ENCODE measurements around the gene TRIML1.

TRIML1 gene, protein sequence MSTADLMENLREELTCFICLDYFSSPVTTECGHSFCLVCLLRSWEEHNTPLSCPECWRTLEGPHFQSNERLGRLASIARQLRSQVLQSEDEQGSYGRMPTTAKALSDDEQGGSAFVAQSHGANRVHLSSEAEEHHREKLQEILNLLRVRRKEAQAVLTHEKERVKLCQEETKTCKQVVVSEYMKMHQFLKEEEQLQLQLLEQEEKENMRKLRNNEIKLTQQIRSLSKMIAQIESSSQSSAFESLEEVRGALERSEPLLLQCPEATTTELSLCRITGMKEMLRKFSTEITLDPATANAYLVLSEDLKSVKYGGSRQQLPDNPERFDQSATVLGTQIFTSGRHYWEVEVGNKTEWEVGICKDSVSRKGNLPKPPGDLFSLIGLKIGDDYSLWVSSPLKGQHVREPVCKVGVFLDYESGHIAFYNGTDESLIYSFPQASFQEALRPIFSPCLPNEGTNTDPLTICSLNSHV

DNA sequence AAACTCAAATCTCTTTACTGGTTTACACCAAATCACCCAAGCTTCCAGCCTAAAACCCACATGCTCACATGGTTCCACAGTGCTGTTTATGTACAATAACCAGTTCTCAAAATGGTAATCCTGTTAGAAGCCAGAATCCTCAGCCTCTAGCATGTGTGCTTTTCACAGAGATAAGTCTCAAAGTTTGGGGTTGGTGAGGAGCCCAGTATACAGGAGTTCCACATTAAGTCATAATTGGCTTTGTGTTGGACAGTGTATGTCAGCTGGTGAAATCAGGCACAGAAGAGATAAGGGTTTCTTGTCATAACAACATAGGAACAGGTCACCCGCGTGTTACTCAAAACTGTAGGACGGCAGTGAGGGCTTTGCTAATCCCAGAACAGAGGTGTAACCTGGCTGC lies at the start of gene TRIML1:
Gene TRIML1, plus strand, starts transcription at position 301 of the 400 bp plus-strand sequence. CDS start 118 bp downstream, outside the sequence.
- DNase-seq, result no peak

DNA sequence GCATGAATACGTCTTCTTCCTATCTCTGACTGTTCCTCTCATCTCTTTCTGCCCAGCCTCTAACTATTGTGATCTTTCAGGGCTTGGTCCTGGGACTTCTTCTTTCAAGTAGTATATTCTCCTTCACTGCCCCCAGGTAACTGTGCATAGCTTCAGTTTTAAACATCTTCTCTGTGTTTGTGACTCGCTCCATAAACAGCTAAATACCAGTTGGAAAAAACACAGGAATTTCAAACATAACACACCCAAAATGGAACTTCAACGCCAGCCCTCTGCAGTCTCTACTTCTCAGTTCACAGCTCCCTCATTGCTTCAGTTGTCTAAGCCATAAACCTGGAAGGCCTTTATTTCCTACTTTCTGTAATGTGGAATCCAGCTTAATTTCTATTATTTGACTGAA lies 46.4 kb upstream of the TRIML1 start:
- no peak for DNase-seq

DNA sequence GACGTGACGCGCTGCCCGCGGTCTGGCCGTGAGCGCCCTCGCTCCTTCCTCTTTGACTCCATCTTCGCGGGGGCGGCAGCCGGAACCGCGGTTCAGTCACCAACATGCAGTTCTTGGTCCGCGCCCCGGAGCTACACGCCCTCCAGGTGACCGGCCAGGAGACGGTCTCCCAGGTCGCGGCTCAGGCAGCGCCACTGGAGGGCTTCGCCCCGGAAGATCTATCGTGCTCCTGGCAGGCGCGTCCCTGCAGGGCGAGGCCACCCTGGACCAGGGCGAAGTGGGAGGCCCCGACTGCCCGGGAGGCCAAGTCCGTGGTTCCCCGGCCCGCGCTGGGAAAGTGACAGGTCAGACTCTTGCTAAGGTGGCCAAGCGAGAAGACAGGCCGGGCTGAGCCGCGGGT lies 32.8 kb upstream of the TRIML1 start:
- no peak for DNase-seq

DNA sequence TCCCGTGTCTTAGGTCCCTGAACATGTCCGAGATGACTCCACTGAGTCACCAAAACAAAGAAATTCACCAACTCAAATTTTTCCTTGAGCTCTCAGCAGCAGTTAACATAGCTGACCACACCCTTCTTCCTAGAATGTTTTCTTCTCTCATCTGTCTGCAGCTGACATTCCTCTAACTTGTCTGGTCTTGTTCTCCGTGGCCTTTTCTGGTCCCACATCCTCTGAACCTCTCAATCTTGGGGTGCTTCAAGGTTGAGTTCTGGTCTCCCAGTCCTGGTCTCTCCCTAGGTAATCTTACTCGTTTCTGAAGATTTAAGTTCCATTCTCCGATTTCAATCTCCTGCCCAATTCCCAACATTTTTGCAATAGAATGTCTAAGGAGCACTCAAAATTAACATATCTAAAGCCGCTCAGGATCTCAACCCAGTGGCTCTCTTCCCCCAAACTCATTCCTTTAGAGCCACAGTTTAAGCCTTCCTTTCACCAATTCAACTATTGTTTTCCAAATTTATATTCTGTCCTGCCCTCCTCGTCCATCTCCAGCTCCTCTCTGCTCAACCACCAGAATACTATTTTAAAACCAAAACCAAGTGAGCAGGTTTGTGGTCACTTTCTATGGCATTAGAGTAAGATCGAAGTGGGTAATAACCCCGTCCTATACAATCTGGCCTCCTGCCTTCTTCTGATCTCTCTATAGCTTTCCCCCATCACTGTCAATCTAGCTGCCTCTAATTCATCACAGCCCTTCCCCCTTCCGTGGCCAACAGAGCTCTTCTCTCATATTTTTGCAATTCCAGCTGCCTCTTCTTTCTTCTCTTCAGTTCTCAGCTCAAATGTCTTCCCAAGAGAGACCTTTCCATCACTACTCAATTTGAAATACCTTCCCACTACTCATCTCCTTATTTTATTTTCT lies 31.1 kb upstream of the TRIML1 start:
- DNase-seq, result no peak

DNA sequence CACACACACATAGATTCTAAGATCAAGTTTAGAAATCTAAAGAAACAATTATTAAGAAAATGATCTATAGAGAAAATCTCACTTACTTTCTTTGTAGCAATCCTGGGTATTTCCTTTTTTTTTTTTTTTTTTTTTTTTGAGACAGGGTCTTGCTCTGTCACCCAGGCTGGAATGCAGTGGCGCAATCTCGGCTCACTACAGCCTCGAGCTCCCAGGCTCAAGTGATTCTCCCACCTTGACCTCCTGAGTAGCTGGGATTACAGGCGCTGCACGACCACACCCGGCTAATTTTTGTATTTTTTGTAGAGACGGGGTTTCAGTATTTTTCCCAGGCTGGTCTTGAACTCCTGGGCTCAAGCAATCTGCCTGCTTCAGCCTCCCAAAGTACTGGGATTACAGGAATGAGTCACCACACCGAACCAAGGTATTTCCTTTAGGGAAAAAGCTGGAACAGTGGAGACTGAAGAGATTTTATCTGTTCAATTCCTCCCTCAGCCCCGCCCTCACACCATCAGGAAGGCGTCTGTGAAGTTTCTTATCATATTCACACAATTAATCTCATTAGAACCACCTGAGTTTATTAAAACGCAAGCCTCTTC lies 30.0 kb upstream of the TRIML1 start, which contains the start of gene TRIML2:
Gene TRIML2, minus strand, starts transcription at position 447 of the 599 bp plus-strand sequence. CDS start 4,235 bp downstream, outside the sequence.
- DNase-seq, result no peak

DNA sequence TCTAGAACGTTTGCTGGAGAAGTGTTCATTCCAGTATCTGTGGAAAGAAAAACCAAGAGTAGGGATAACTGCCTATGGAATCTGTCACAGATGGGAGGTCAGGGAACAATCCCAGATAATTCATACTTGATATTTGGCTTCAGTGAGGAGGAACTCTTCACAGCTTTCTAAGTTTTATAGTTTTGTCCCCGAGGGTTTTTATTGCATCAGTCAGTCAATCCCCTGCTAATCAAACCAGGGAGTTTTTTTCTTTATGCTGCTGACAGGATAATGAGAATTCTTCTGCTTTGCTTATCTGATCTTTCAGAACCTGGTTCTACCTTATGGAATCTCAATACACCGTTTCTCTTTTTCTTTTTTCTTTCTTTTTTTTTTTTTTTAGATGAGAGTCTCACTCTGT lies 29.2 kb upstream of the TRIML1 start:
- no peak for DNase-seq

DNA sequence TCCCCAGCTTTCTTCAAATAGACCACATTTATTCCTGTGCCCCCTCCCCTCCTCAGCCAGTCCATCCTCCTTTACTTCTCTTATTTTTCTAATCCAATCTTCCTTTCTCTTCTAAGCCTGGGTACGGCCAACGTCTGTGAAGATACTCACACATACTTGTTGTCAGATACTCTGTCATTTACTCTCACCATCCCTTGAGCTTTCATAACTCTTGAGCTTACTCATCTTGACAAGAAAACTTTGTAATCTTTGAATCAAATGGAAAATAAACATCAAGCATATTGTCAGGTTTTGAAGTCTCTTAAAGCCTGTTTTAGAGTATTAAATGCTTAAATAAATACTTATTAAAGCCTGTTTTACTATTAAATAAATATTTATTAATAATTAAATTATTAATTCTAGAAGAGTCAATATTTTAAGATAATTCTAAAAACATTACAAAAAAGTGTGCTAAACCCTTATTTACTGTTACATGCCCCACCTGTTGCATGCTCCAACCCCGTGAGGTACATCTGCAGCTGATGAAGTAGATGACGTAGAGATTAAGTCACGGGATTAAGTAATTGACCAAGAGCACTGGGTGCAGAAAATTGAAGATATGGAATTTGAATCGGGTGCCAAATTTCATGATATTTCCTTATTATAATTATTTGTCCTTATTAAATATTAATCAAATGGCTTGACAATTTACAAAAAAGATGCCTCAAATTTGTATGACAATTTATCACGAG lies 28.3 kb upstream of the TRIML1 start:
- DNase-seq, result no peak

DNA sequence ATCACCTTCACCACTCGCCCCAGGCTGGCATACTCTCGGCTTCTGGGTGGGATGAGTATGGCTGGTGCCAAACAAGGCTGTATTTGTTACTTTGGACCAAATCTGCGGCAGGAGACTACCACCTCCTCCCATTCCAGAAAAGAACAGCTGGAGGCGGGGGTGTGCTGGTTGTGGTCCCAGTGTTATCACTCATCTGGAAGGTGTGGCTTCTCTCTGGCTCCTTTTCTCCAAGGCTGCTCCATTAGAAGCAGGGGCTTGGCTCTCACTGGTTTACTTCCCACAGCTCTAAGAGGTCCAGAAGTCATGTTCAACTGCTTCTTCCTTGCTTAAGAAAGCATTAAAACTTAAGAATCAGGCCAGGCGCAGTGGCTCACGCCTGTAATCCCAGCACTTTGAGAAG lies 27.3 kb upstream of the TRIML1 start:
- DNase-seq, result no peak

DNA sequence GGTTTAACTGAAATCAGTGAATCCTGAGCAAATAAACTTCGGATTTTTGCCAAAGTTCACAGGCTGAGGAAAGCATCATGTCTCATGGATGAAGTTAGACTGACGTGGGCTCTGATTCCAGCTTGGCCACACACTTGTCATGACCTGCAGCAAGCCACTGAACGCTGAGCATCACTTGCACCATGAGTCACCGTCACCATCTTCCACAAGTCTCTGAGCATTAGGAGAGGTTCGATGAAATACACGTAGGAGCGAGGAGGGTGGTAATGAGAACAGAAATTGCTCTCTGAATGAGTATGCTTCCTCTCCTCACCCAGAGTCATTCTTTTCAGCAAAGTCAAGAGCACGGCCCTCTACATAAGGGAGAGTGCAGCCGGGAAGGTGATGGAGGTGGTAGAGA lies 26.1 kb upstream of the TRIML1 start:
- no peak for DNase-seq

DNA sequence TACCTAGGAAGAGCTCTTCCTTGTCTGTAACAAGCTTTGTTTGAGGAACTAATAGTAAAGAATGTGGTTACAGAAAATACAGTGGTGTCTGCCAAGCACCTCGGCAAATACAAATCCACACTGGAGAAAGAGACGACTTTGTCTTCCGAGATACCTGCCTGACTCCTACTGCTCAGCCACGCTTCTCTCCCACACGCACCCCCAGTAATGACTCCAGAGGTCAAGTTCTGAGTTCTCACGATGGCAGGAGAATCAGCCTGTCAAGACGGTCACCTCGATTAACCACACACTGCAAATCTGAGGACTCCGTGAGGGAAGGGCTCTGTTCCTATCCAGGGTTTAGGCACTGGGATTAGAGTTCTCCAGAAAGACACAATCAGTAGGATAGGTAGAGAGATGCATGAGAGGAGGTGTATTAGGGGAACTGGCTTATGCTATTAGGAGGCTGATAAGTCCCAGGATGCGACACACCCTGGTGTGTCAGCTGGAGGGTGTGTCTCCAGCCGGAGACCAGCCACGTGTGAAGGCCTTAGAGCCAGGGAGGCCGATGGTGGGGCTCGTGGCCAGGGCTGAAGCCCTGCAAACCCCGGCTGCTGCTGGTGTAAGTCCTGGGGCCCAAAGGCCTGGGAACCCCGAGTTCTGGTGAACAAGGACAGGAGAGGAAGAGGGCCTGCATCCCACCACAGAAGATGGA lies 21.5 kb upstream of the TRIML1 start:
- no peak for DNase-seq

DNA sequence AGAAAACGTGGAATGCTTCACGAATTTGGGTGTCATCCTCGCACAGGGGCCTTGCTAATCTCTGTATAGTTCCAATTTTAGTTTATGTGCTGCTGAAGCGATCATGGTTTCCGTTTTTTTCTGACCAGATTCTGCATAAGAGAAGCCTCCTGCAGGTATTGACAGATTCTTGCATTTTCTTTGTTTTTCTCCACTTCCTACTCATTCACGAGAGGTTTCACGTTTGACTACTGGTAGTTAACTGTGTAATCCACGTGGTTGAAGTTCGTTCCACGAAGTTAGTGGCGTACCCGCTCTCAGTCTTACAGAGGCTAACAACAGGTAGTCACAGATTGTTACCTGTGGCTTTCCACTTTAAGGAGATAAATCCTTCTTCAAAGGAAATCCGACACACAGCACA lies 17.7 kb upstream of the TRIML1 start:
- DNase-seq, result no peak

DNA sequence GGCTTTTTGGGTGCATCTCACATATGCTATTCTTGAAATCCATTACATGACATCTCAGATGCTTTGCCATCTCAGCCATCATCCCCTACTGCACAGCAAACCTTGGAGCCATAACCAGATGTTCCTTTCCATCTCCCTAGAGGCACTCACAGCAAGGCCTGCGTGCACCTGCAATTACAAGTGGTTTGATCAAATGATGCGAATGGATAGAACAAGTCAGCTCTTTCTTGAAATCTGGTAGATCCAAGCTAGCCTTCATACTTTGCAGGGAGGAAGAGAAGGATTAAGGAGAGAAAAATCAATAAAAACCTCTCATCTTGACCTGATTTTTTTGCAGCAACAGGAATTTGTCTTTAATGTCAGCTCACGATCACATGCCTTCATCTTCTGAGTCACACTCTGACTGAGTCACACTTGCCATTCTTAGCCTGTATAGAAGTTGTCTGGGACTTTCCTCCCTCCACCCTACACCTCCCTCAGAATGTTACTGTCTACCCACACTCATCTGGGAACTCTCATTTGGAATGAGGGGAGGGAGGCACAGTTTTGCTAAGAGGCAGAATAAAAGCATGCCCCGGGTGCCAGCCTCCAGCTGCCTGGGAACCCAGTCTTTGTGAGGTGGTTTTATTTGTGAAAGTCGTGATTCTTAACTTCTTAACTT lies 11.9 kb upstream of the TRIML1 start:
- DNase-seq, result peak; percentile 2

DNA sequence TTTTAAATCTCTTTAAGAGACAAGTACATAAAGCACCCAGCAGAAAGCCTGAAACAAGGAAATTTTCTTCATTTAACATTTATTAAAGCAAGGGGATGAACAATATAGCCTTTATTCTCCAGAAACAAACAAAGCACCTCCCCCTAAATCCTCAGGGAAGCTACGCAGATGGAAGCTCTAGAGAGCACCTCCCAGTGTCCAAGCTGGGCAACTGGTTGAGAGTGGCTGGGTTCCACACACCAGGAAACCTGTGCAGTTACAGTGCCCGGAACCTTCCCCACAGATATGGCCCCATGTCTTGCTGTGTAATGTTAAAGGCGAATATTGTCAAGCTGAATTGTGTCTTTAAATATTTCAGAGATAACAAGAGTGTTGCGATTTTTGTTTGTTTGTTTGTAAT lies 8.9 kb upstream of the TRIML1 start:
- DNase-seq, result no peak

DNA sequence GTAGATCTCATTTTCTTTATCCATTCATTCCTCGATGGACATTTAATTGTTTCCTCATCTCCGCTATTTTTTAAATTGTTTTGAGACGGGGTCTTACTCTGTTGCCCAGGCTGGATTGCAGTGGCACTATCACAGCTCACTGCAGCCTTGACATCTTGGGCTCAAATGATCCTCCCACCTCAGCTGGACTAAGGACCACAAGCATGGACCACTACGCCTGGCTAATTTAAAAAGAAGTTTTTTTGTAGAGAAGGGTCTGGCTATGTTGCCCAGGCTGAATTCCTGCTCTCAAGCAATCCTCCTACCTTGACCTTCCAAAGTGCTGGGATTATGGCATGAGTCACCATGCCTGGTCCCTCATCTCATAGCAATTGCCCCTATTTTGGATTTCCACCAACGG lies 7.0 kb upstream of the TRIML1 start:
- DNase-seq, result no peak

DNA sequence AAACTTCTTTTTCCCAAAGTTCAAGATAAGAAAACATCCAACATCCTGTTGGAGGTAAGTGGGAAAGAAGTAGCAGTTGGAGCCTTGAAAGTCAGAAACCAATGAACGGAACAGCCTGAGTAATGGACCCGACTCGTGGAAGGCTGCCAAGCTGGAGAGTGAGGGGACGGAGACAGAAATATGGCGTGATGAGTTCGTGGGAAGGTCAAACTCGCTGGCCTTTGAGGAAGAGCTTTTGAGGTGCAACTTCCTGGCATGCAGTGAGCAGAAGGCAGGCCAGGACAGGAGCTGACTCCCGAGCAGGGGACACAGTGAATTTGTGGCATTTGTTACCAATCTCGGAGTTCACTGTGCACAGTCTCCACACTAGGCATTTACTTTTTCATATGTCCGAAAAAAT lies 1.0 kb upstream of the TRIML1 start:
- no peak for DNase-seq

DNA sequence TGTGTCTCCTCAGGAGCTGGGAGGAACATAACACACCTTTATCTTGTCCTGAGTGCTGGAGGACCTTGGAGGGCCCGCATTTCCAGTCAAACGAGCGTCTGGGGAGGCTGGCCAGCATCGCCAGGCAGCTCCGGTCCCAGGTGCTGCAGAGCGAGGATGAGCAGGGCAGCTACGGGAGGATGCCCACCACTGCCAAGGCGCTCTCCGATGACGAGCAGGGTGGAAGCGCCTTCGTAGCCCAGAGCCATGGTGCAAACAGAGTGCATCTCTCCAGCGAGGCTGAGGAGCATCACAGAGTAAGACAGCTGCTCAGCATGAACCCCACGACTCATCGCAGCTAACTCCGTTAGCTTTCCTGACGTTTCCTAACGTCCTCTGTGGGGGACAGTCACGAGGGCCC lies 430 bp downstream of the TRIML1 start:
- no peak for DNase-seq

DNA sequence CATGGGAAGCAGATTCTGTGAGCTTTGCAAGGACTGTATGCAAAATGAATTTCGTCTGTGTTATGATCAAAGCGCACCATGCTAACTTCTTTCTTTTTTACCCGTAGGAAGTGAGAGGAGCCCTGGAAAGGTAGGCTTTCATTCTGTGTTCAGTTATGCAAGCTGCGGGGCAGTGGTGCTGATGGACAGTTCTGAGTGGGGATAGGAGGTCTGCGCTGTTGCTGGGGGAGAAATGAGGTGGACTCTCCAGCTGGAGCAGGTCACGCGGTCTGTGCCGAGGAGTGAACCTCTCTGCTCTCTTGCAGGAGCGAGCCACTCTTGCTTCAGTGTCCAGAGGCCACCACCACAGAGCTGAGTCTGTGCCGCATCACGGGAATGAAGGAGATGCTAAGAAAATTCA lies 4.5 kb downstream of the TRIML1 start:
- no peak for DNase-seq

DNA sequence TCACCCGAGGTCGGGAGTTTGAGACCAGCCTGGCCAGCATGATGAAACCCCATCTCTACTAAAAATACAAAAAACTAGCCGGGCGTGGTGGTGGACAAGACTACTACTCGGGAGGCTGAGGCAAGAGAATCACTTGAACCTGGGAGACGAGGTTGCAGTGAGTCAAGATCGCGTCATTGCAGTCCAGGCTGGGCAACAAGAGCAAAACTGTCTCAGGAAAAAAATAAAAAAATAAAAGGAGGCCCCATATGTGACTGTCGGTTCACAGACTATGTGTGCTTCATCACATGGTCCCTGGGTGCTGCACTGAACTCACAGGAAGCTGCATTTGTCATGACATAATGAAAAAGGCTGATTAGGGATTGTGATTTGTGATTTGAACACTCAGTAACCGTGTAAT lies 6.4 kb downstream of the TRIML1 start:
- DNase-seq, result no peak

DNA sequence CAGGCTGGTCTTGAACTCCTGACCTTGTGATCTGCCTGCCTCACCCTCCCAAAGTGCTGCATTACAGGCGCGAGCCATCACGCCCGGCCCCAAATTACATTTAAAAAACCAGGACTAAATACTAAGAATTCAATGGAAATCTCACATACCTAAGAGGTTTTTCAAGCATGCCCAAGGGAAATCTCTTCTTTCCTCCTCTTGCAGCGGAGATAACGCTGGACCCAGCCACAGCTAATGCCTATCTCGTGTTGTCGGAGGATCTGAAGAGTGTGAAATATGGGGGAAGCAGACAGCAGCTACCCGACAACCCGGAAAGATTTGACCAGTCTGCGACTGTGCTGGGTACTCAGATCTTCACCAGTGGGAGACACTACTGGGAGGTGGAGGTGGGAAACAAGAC lies 7.4 kb downstream of the TRIML1 start:
- DNase-seq, result no peak

DNA sequence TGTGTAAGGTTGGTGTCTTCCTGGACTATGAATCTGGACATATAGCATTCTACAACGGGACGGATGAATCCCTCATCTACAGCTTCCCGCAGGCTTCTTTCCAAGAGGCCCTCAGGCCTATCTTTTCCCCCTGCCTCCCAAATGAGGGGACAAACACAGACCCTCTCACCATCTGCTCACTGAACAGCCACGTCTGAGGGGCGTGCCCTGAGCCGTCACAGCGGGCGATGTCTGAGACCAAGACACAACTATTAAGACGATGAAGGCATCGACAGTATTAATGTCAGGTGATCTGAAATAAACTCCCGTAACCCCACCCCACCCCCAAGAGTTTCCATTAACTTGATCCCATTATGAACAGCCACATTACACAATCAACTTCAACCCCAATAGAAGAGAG lies 7.9 kb downstream of the TRIML1 start:
- no peak for DNase-seq

DNA sequence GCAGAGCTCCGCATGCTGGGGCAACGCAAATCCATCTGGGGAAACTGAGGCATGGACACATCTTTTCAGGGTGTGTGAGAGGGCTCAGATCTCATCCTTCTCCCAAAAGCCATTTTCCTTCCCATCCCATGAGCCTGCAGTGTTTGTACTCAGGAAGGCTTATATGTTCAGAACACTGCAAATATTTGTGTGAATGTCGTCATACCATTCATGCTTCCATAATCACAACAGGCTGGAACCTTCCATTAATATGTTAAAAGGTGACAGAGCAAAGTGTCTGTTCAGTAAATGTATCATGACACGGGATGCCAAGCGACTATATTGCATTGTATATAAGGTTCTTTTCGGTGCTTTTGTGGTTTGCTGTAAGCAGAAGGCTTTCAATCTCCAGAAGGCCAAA lies 8.5 kb downstream of the TRIML1 start:
- DNase-seq, result no peak
